Measurements from ENCODE around the gene WFDC2.

GRCh38 chr20:45432294-45432693 is 37.3 kb upstream of the WFDC2 start:
- no peak for TF ChIP-seq ZBTB26 (tag by site-specific recombination; optimal IDR thresholded peaks at IDR 0.05)
- no peak for TF ChIP-seq SP2 (tag by site-specific recombination; IDR thresholded peaks at IDR 0.05)
- TF ChIP-seq ZNF670 (tag by site-specific recombination; IDR thresholded peaks at IDR 0.05; ENCODE audit: low read depth) = no peak
- no peak for TF ChIP-seq ZNF548 (tag by site-specific recombination; IDR thresholded peaks at IDR 0.05)
- TF ChIP-seq ZNF701 (tag by site-specific recombination; IDR thresholded peaks at IDR 0.05) = no peak
- no peak for TF ChIP-seq CTCF (tag by site-specific recombination; IDR thresholded peaks at IDR 0.05)
- no peak for TF ChIP-seq ZNF433 (tag by site-specific recombination; IDR thresholded peaks at IDR 0.05; ENCODE audit: low read depth)
- no peak for TF ChIP-seq ZNF639 (tag by site-specific recombination; IDR thresholded peaks at IDR 0.05)
- TF ChIP-seq ATF2 (tag by site-specific recombination; IDR thresholded peaks at IDR 0.05; ENCODE audit: low read depth) = no peak
- no peak for TF ChIP-seq ZNF274 (IDR thresholded peaks at IDR 0.05; ENCODE audit: low read length)
- no peak for TF ChIP-seq ZNF274 (tag by site-specific recombination; IDR thresholded peaks at IDR 0.05; ENCODE audit: borderline replicate concordance)
- TF ChIP-seq PRDM10 (tag by site-specific recombination; IDR thresholded peaks at IDR 0.05) = no peak
- TF ChIP-seq ZNF140 (tag by site-specific recombination; IDR thresholded peaks at IDR 0.05) = no peak
- TF ChIP-seq ZNF2 (tag by site-specific recombination; IDR thresholded peaks at IDR 0.05) = no peak
- no peak for TF ChIP-seq KLF16 (tag by site-specific recombination; IDR thresholded peaks at IDR 0.05)
